GM18511 (cell line): ENCODE data around the gene WRAP73.

Experiments
- ATAC-seq: cut with Tn5 transposase; IDR thresholded peaks from one replicate; pipeline ENCODE4 v1.9.1; 2021; ENCODE audit warnings: mild to moderate bottlenecking, moderate library complexity; ENCODE audit not compliant: unreplicated experiment

Gene WRAP73

DNA sequence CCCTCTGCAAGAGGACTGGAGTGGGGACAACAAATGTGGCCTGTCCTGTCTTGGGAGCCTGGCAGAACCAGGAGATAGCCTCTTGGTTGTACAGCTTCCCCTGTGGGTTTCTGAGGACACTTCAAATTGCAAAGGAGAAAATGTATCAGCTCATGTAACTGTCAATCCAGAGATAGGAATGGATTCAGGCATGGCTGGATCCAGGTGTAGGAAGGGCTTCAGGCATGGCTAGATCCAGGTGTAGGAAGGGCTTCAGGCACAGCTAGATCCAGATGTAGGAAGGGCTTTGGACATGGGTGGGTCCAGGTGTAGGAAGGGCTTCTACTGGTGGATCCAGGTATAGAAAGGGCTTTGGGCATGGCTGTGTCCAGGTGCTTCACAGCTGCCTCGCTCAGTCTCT lies 33.3 kb upstream of the WRAP73 start:
- no peak for ATAC-seq

DNA sequence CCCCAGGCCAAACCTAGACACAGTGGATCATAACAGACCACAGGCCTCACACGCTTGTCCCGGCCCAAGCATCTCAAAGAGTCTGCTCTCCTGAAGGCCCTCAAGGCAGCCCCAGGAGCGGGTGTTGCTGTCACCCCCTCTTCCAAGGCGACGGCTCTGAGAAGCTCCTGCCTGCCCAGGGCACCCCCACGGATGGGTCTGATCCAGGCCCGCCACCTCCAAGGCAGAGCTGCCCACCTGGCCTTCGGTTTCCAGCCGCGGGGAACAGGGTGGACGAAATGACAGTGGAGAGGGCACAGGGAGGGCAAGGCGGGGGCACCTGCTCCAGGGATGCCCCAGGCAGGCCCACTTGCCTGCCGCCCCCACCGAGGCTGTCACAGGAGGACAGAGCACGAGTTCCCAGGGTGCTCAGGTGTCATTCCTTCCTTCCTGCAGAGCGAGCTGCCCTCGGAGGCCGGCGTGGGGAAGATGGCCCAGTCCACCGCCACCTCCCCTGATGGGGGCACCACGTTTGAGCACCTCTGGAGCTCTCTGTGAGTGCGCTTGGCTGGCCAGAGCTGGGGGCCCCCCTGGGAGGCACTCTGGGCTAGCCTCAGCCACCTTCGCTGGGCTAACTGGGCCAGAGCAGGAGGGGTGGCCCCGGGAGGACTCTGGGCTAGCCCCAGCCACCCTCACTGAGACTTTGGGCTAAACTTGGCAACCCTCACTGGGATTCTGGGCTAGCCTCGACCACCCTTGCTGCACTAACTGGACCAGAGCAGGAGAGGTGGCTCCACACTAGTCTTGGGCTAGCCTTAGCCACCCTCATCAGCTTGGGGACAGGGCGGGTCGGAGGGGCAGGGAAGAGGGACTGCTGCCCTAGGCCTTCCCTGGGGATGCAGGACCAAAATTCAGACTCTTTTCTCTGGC lies 32.2 kb upstream of the WRAP73 start:
- ATAC-seq: no peak

DNA sequence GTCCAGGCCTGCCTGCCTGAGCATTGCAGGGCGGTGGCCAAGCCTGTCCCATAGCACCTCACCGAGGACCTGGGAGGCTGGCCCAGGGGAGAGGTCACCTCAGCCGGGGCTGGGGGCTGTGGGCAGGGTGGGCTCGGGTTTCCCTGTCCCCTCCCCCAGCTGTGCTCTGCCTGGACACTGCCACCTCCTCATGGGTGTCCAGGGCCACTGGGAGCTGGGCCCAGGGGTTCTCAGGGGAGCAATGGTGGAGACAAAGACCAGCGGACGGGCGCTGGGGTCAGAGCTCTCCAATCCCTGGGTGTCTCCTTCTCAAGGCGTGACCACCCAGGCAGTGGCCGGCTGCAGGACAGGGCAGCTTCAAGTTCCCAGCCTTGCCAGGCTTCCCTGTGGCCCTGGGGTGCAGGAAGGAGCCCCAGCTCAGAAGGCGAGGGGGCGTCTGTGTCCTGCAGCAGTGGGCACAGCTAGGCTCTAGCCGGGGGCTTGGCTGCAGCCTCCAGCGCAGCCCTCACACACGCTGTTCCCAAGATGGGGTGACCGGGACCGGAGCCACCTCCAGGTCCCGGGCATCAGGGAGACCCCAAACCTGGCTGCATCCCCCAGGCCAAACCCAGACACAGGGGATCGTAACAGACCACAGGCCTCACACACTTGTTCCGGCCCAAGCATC lies 31.5 kb upstream of the WRAP73 start:
- ATAC-seq: no peak

DNA sequence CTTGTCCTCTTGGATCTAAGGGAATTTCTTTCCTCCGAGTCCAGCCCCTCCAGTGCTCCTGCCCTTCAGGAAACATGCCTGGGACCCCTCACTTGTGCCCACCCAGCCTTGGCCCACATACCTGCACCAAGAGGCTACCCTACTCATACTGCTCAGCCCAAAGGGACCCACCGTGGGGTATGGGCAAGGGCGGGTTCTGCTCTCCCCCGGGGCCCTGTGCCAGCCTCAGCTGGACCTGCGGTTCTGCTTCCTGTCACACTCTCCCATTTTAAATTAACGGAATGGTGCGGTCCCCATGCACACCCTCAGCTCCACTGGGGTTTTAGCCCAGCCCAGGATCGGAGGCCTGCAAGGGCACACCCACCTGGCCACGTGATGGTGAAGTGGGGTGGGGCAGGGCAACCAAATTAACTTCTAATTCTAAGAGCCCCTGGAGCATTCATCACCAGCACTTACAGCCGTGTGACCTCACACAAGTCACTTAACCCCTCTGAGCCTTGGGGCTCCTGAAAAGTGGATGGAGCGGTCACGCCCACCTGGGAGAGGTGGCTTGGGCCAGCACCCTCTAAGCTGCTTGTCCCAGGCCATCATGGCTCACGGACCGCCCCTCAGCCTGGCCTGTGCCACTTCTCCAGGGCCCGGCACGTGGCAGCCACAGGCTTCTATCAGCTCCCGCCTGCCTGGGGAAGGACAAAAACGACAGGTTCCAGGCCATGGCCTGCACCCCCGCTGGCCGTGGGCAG lies 30.8 kb upstream of the WRAP73 start:
- ATAC-seq: no peak

DNA sequence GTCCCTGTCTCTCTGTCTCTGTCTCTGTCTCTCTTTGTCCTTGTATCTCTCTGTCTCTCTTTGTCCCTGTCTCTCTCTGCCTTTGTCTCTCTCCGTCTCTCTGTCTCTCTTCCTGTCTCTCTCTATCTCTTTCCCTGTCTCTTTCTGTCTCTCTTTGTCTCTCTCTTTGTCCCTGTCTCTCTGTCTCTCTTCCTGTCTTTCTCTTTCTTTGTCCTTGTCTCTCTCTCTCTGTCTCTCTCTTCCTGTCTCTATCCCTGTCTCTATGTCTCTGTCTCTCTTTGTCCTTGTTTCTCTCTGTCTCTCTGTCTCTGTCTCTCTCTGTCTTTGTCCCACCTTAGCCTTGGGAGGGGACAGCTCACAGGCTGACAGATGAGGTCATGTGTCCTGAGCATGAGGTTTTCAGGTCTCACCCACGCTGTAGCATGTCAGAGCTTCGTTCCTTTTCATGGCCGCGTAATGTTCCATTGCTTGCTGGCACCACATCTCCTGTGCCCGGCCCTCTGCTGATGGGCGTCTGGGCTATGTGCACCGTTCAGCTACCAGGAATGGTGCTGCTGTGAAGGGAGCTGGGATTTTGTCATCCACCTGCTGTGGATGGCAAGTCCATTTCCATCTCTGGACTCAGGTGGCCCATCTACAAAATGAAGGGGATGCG lies 30.0 kb upstream of the WRAP73 start:
- ATAC-seq: no peak

DNA sequence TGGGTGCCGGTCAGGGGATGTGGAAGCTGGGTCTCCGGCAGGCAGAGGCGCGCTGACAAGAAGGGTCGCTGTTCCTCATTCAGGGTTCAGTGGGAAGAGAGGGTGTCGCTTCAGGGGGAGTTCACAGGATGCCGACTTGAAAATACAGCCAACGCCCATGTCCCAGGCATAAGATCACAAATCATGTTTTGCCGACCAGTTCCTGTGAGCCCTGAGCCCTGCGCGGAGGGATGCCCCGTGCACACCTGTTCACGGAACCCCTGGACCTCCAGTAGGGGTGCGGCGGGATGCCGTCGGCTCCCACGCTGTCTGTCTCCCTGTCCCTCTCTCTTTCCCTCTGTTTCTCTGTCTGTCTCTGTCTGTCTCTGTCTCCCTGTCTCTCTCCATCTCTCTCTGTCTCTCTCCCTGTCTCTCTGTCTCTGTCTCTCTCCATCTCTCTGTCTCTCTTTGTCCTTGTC lies 29.2 kb upstream of the WRAP73 start:
- no peak for ATAC-seq

DNA sequence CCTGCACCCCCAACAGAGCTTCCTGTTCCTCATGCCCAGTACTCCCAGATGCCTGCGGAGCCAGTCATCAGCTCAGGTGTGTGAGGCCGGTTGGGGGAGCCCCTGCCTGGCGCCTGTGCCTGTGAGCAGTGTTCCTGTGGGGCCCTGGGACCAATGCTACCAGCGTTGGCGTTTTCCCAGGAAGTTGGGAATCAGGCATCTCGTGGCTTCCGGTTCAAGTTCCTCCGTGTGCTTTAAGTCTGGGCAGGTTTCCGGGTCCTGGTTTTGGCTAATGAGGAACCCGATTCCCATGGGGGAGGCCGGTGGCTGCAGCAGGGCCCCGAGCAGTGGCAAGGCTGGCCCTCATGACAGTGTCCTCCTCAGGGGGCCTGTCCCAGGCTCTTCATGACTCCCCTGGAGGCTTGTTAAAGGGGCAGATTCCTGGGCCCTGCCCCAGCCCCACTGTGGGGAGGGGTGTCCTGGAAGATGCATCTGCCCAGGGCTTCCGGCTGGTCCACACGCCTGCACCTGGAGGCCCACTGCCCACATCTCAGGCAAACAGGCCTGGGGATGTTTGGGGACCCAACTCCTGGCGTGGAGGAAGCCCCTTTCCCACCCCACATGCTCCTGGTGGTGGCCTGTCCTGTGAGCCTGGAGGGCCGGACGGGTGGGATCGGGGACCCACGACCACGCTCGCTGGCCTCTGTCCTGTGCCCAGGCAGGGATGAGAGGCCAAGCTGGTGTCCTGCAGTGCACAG lies 28.6 kb upstream of the WRAP73 start:
- ATAC-seq: no peak

DNA sequence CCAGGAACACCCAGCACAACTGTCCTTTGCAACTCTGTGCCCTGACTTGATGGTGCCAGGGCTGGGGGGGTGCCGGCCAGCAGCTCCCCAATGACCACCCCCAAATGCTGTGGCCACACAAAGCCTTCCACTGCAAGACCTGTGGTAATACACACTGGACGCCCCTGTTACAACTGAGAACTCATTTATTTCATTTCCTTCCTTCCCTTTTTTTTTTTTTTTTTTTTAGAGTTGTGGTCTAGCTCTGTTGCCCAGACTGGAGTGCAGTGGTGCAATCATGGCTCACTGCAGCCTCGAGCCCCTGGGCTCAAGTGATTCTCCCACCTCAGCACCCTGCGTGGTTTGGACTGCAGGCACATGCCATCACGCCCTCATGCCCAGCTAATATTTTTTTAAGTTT lies 27.6 kb upstream of the WRAP73 start:
- ATAC-seq: peak; percentile 21

DNA sequence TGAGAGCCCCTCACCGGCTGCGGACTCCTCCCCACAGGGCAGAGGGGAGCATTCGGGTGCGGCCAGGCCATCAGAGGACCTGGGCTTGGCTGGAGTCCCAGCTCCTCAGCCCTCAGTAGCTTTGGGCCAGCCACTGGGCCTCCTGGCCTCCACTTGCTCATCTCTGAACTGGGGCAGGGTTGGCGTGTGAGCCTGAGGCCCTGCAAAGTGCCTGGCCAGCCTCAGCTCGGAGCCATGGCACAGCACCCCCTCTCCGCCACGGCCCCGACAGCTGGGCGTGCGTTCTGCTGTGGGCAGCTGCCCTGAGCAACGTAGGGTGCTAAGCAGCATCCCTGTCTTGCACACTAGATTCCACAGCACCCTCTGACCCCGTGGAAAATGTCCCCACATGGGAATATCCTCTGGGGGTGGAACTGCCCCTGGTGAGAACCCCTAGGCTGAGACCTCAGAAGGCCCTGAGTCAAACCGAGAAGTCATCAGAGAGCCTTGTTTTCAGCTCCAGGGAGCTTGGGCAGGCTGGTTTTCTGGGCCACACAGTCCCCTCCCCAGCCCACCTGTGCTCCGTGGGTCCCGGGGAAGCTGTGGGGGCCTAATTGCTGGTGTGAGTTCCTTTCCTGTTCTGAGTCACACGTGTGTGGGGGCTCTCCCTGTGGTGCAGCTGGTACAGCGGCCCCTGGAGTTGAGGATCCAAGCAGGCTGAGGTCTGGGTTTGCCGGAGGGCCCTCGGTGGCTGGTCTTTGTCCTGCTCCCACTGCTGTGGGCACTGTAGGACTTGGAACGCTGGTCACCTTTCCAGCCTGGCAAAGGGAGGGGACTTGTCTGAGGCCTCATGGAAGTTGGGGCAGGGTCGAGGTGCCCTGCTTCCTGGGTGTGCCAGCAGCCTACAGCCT lies 26.9 kb upstream of the WRAP73 start:
- peak; percentile 75 for ATAC-seq

DNA sequence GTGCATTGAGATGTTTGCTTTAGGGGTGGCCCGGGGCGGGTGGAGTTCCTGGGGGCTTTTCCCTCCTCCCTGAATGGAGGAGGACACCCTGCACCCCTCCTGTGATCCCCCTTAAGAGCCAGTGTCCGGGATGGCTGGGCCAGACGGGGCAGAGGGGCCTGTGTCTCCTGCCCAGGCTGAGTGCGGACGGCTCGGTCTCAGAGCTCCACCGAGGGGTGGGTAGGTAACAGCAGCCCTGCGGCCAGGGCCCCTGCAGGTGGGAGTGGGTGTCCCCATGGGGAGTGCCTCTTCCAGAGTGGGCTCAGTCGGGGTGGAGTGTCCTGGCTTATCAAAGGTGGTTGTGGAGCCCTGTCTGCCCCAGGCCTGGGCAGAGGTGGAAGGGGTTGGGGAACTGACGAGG lies 25.5 kb upstream of the WRAP73 start:
- no peak for ATAC-seq

DNA sequence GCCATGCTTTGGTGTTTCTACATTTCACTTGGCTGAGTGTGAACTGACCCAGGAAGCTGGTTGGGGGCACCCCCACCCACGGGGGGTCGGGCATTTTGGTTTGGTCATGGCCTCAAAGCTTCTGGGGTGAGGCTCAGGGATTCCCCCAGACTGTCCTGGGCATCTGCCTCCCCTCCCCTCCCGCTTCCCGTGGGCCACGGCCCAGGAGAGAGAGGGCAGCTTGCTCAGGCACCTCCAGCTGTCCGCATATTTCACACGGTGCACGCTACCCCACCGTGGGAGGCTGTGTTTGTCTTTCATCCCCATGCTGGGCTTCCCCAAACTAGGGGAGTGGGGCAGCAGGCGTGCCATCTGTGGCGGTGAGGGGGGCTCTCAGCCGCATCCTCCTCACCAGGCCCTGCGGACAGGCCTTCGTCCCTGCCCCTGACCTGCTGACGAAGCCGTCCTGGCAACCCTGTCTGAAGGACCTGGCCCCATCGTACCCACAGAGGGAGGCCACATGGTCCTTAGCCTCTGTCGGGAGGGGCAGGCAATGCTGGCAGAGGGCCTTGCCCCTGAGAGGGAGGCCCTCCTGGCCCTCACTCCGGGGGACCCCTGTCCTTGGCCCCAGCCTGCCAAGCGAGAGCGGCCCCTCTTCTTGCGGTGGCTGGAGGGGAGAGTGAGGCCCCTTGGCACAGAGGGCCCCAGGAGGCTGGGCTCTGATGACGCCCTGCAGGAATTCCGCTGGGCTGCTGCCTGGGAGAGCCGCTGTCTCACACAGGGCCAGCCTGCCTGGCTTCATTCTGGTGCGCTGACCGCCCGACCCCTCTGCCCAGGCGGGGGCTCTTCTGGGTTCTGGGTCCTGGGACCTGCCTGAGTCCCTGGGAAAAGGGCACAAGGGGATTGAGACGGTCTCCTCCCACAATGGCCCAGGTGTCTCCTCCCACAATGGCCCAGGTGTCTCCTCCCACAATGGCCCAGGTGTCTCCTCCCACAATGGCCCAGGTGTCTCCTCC lies 24.5 kb upstream of the WRAP73 start:
- no peak for ATAC-seq

DNA sequence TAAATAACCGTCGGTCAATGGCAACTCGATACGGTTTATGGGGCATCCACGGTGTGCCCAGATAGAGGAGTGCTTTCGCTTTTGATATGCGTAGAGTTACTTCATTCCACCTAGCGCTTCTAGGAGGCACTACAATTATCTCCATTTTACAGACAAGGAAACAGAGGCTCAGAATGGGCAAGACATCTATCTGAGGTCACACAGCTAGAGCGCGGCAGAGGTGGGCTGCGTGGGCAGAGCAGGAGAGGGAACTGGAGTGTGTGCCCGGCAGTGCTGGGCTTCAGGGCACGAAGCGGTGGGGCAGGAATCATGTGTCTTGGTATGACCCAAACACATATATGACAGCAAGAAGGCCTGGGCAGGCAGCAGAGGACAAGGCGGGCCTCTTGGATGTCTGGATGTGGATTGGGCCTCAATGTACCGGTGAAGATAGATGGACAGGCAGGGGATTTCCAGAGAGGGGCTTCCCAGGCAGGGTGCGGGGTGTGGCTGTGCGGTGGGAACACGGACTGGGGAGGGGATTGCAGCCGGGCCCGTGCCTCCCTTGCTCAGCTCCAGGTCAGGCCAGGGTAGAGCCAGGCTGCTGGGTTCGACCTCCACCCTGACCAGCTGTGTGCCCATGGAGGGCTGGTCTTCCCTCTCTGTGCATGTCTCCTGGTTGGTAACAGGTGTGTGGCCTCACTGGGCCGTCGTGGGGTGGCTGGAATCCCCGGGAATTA lies 23.6 kb upstream of the WRAP73 start:
- no peak for ATAC-seq

DNA sequence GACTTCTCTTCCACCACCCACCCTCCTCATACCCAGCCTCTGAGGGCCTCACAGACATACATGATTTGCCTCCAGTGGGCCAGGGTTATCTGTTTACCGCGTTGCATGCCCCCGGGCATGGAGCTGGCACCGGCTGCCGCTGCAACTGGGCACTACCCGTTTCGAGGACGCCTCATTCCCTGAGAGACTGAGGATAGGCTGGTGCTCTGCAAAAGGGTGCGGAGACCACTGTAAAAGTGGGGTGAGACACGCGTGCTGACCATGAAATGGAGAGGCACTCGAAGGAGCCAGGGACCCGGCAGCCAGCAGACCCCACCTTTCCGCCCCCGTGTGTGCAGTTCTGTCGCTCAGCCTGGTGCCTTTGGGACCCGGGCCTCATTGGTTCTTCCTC lies 23.1 kb upstream of the WRAP73 start:
- no peak for ATAC-seq

DNA sequence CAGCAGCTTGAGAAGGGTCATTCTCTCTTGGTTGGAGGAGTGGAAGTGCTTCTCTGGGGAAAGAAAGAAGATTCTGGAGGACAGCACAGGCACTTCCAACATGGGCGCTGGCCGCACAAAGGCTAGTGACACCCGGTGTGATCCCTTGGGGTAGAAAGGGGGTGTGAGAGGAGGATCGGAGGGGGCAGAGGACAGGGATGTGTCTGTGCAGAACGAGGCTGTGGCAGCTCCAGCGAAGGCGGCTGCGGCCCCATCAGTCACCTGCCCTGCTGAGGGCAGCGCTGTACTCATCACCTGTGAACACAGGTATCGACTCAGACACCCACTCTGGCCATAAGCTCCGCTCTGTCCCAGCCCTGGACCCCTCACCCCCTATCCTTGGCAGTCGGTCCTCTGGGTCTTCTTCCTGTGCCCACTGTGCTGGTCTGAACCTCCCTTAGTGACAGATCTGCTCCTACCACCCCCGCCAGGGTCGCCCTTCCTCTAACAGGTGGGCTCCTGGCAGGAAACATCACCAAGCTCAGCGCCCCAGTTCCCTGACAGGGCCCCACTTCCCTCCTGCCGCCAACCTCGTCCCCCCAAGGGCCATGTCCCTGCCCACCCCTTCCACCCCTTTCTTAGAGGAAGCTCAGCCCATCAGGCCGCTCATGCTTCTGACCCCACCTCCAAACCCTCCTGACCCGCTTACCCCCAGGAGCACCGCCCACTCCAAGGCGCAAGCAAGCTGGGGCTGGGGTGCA lies 22.5 kb upstream of the WRAP73 start:
- ATAC-seq: no peak

DNA sequence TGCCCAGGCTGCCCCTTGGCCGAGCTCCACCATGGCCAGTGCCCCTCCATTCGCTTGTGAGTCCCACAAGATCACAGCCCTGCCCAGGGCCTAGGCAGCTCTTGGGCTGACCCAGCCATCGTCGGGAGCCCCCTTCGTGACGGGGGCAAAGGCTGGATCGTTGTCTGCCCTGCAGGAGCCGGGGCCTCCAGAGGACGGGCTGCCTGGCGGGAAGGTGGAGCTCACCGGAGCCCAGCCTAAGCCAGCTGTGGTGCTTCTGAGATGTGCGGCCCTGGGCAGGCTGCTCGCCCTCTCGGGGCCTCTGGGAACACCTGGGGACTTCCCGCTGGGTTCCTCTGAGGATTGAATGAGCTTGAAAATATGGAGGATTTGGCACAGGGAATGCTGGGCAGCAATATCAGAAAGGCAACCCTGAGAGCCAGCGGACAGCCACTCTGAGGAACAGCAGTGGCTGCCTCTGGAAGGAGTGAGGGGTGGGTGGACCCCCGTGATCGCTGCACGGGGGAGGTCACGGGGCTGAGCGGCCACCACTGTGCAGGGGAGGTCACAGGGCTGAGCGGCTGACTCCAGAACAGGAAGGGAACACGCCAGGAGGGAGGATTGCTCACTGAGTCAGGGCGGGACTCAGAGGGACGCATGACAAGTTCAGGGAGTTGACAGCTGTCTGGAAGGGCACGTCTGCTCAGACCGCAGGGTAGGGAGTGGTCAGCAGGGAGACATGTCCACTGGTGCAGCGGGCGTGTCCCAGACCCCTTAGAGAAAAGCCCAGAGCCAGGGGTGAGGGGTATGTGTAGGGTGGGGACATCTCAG lies 21.7 kb upstream of the WRAP73 start:
- no peak for ATAC-seq

DNA sequence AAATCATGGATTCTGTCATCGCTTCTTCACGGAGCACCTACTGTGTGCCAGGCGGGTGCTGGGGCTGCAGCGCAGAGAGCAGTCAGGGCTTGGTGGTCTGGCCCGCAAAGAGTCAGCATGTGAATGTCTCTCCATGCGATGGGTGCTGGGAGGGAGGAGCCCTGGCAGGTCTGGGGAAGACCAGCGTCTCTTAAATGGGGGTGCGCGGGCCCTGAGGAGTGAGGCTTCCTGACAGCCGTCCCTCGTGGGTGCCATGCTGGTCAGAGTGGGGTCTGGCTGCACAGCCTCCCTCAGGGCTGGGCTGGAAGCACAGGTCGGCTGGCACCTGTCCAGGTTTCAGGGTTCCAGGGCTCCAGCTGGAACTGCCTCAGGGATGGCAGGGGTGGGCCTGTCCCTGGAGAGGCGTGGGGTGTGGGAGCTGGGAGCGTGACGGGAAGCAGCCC lies 20.9 kb upstream of the WRAP73 start:
- no peak for ATAC-seq
